B cell (primary cell): ENCODE results near the gene SLC2A9. TPM values are rescaled to one million over a fixed set of nuclear protein-coding genes. Genes with fewer than 3 reads are reported as not detected.

ENCODE experiments used
- ATAC-seq: fragments of 200-7000 bp; cut with Tn5 transposase; one replicate; pipeline ENCODE4 v1.10.0; 2021; ENCODE audit warnings: low read depth, mild to moderate bottlenecking, moderate number of reproducible peaks, moderate library complexity
- CTCF ChIA-PET: fragments of 350-600 bp; sonication (Branson Sonifier 250); formaldehyde crosslinking; loops from one replicate; lab custom pipeline; 2021; ENCODE audit warnings: antibody characterized with exemption, inconsistent platforms; lab: Charles Lee
- POLR2A ChIA-PET: fragments of 350-600 bp; sonication (Branson Sonifier 250); formaldehyde crosslinking; loops from one replicate; lab custom pipeline; 2021; ENCODE audit warnings: antibody characterized with exemption; lab: Charles Lee
- DNase-seq: peaks from one replicate; pipeline ENCODE4 v3.0.0; 2013
- H2AFZ ChIP-seq: 2 replicates; pipeline ENCODE4 v1.6.1; 2012; ENCODE audit warnings: mild to moderate bottlenecking, low read depth, low read length; ENCODE audit not compliant: insufficient read depth, poor library complexity, severe bottlenecking
- H3K27ac ChIP-seq, 2 donors: 1 replicate in 1 of 2; 2 replicates in 1 of 2; pipeline ENCODE4 v1.5.1; 2012 to 2013; ENCODE audit warnings: low read length in 2 of 2, mild to moderate bottlenecking in 2 of 2, moderate library complexity in 1 of 2
- H3K27me3 ChIP-seq, 4 experiments: fragments of 200-600 bp in 1 of 4; sonication (generic) in 1 of 4; replicated peaks in 1 of 4; 1 replicate in 2 of 4; 2 replicates in 2 of 4; pipeline versions ENCODE4 v1.6.1 to v1.7.0; 2013 to 2016; ENCODE audit warnings: low read length in 3 of 4, mild to moderate bottlenecking in 2 of 4, mixed read lengths in 1 of 4, moderate library complexity in 1 of 4; ENCODE audit not compliant: insufficient read depth in 4 of 4, control insufficient read depth in 3 of 4; ENCODE audit errors: control extremely low read depth in 1 of 4
- H3K36me3 ChIP-seq, 2 experiments: replicated peaks in 1 of 2; 1 replicate in 1 of 2; 2 replicates in 1 of 2; pipeline versions ENCODE4 v1.6.1 to v1.7.1; 2013; ENCODE audit warnings: low read length in 1 of 2; ENCODE audit not compliant: insufficient read depth in 2 of 2, control insufficient read depth in 1 of 2; ENCODE audit errors: control extremely low read depth in 1 of 2, extremely low read depth in 1 of 2
- H3K4me1 ChIP-seq, 2 donors: fragments of 200-600 bp in 1 of 2; sonication (generic) in 1 of 2; 1 replicate in 1 of 2; 2 replicates in 1 of 2; pipeline versions ENCODE4 v1.5.1 to v1.6.1; 2013 to 2017; ENCODE audit warnings: low read length in 2 of 2; ENCODE audit not compliant: control insufficient read depth in 2 of 2, insufficient read depth in 2 of 2
- H3K4me2 ChIP-seq: replicated peaks from 2 replicates; pipeline ENCODE3; 2012; ENCODE audit warnings: mild to moderate bottlenecking, low read depth, low read length; ENCODE audit not compliant: poor library complexity, severe bottlenecking
- H3K4me3 ChIP-seq, 5 experiments: fragments of 200-600 bp in 1 of 5; sonication (generic) in 1 of 5; 1 replicate in 3 of 5; 2 replicates in 2 of 5; pipeline versions ENCODE4 v1.5.1 to v1.7.0; 2011 to 2016; ENCODE audit warnings: low read length in 4 of 5, mild to moderate bottlenecking in 4 of 5, low read depth in 2 of 5, control low read depth in 1 of 5, moderate library complexity in 1 of 5; ENCODE audit not compliant: insufficient read depth in 1 of 5; ENCODE audit errors: control extremely low read depth in 1 of 5, extremely low read depth in 1 of 5
- H3K79me2 ChIP-seq: fragments of 200-600 bp; sonication (generic); one replicate; pipeline ENCODE4 v1.6.0; 2016; ENCODE audit warnings: low read length; ENCODE audit not compliant: control insufficient read depth, insufficient read depth
- H3K9ac ChIP-seq: fragments of 200-600 bp; sonication (generic); 2 replicates; pipeline ENCODE4 v1.6.1; 2017; ENCODE audit warnings: mild to moderate bottlenecking, low read length, moderate library complexity
- H3K9me3 ChIP-seq, 3 donors: one replicate each; pipeline versions ENCODE4 v1.6.1 to v1.7.1; 2013; ENCODE audit warnings: low read length in 2 of 3; ENCODE audit not compliant: control insufficient read depth in 2 of 3, insufficient read depth in 1 of 3; ENCODE audit errors: control extremely low read depth in 1 of 3
- H4K20me1 ChIP-seq: 2 replicates; pipeline ENCODE4 v1.6.0; 2012; ENCODE audit warnings: mild to moderate bottlenecking, low read length; ENCODE audit not compliant: insufficient read depth, control insufficient read depth, poor library complexity, severe bottlenecking
- H3K27ac Mint-ChIP-seq: one replicate; pipeline ENCODE4 v1.8.0; 2021; ENCODE audit warnings: mixed read lengths
- H3K27me3 Mint-ChIP-seq: one replicate; pipeline ENCODE4 v1.8.0; 2021; ENCODE audit warnings: mixed read lengths
- H3K4me1 Mint-ChIP-seq: one replicate; pipeline ENCODE4 v1.8.0; 2021; ENCODE audit warnings: mixed read lengths
- H3K4me3 Mint-ChIP-seq: one replicate; pipeline ENCODE4 v1.8.0; 2021; ENCODE audit warnings: mixed read lengths
- H3K9me3 Mint-ChIP-seq: one replicate; pipeline ENCODE4 v1.8.0; 2022; ENCODE audit warnings: mixed read lengths; ENCODE audit not compliant: insufficient read depth
- CTCF ChIP-seq: fragments of 200-600 bp; IDR thresholded peaks from one replicate; pipeline ENCODE4 v1.8.0; 2022; ENCODE audit warnings: antibody characterized with exemption, mild to moderate bottlenecking
- EZH2 ChIP-seq: IDR thresholded peaks from 2 replicates; pipeline ENCODE4 v1.6.1; 2012; ENCODE audit warnings: borderline replicate concordance, low read depth, mild to moderate bottlenecking, moderate library complexity, low read length; ENCODE audit not compliant: insufficient read depth, poor library complexity, severe bottlenecking
- WGBS: methylation state at CpG from one replicate; pipeline ENCODE4 v1.1.5; 2013; ENCODE audit warnings: missing lambda C conversion rate; ENCODE audit not compliant: insufficient coverage; 5-methylcytosine and 5-hydroxymethylcytosine counted together
- intact Hi-C: fragments of 100-400 bp; cut with micrococcal nuclease; formaldehyde crosslinking; loops from one replicate; pipeline ENCODE4 v1.10.0; 2022
- polyA plus RNA-seq: library from polyadenylated mRNA; depleted of rRNA; stranded (reverse); fragments of >200 nt; gene quantifications from 2 replicates; pipeline ENCODE4 v1.2.3, GENCODE V29; 2012
- total RNA-seq, 2 donors: library from RNA; stranded (reverse); fragments of 120-200 nt in 1 of 2; gene quantifications; 1 replicate in 1 of 2; 2 replicates in 1 of 2; pipeline versions ENCODE4 v1.2.3 to v1.2.4, GENCODE V29; 2013 to 2022

The SLC2A9 gene
- total and polyA plus RNA-seq, 2 donors (not counting 1 experiment from before 2014, with no cell fraction given) = 0.89 to 2.1 TPM

- Histone ChIP-seq H3K27ac (no peak overlapping the region), H3K79me2 (no peaks in the 10 kb centered on the region), H3K4me3 (no peak overlapping the region), H2AFZ (no peak overlapping the region), H3K36me3 (no peaks in the 10 kb centered on the region), H3K27me3 (no peaks in the 10 kb centered on the region), H3K4me1 (no peaks in the 10 kb centered on the region), H3K9me3 (peaks cover 0 to 3% (median 1%) of the 10 kb centered on the region in 3 donors), H4K20me1 (no peaks in the 10 kb centered on the region), H3K9ac (no peak overlapping the region), H3K4me2 (no peak overlapping the region)
- CTCF ChIA-PET = no interaction called here
- no peak overlapping the region for H3K27ac Mint-ChIP-seq
- WGBS = 96% methylated on average over 5 of the region's 9 CpGs
- H3K4me3 Mint-ChIP-seq = no peak overlapping the region
- H3K27me3 Mint-ChIP-seq = peaks cover 10% of the 10 kb centered on the region
- no peaks in the 10 kb centered on the region for H3K4me1 Mint-ChIP-seq
- H3K9me3 Mint-ChIP-seq = peaks cover 6% of the 10 kb centered on the region
- POLR2A ChIA-PET = no interaction called here
- ATAC-seq = no peak
- intact Hi-C loops = no loop called here
- no peak for DNase-seq
- TF ChIP-seq EZH2 = no peak
- no peak for TF ChIP-seq CTCF
Measured at GRCh38 chr4:9845791-9846493, 175.4 kb downstream of the SLC2A9 start.

- Histone ChIP-seq H3K4me2 (no peak overlapping the region), H3K27ac (no peak overlapping the region), H2AFZ (no peak overlapping the region), H3K9me3 (peaks cover 0 to 9% (median 1%) of the 10 kb centered on the region in 3 donors), H3K36me3 (no peaks in the 10 kb centered on the region), H3K79me2 (no peaks in the 10 kb centered on the region), H3K9ac (no peak overlapping the region), H3K4me1 (no peaks in the 10 kb centered on the region), H3K4me3 (no peak overlapping the region), H3K27me3 (no peaks in the 10 kb centered on the region), H4K20me1 (no peaks in the 10 kb centered on the region)
- Mint-ChIP-seq H3K27ac (no peak overlapping the region), H3K4me1 (no peaks in the 10 kb centered on the region), H3K4me3 (no peak overlapping the region), H3K27me3 (peaks cover 10% of the 10 kb centered on the region), H3K9me3 (peaks cover 14% of the 10 kb centered on the region)
- ATAC-seq = no peak
- intact Hi-C loops = no loop called here
- no peak for TF ChIP-seq EZH2
- no peak for TF ChIP-seq CTCF
- no CpG with 5 or more reads among the region's 2 CpGs for WGBS
- ChIA-PET CTCF (no interaction called here), POLR2A (no interaction called here)
- no peak for DNase-seq
Measured at GRCh38 chr4:9841072-9841471, 180.2 kb downstream of the SLC2A9 start.
